SK-N-SH treated with all-trans-retinoic acid at 6 μM for 48 hours (cell line): ENCODE results near the gene PIP4K2B.

Experiments used
- ATAC-seq: fragments of 200-7000 bp; cut with Tn5 transposase; 3 replicates; pipeline ENCODE4 v1.9.1; 2020; ENCODE audit warnings: mild to moderate bottlenecking, moderate library complexity
- ARNTL ChIP-seq: fragments of 450-650 bp; formaldehyde crosslinking; IDR thresholded peaks from 2 replicates; pipeline ENCODE4 v1.5.0; 2020; ENCODE audit warnings: low read depth, mild to moderate bottlenecking, moderate library complexity, borderline replicate concordance
- BACH2 ChIP-seq: fragments of 250-450 bp; sonication (Bioruptor Pico); IDR thresholded peaks from 2 replicates; pipeline ENCODE4 v1.9.0; 2021; ENCODE audit warnings: mild to moderate bottlenecking, borderline replicate concordance
- CSDC2 ChIP-seq: fragments of 250-450 bp; sonication (Bioruptor Pico); IDR thresholded peaks from 2 replicates; pipeline ENCODE4 v1.5.0; 2020; ENCODE audit warnings: mild to moderate bottlenecking, moderate library complexity
- ESRRG ChIP-seq: fragments of 250-450 bp; sonication (Bioruptor Pico); IDR thresholded peaks from 2 replicates; pipeline ENCODE4 v1.6.1; 2021; ENCODE audit warnings: mild to moderate bottlenecking
- GLIS3 ChIP-seq: fragments of 250-450 bp; sonication (Bioruptor Pico); IDR thresholded peaks from 2 replicates; pipeline ENCODE4 v1.5.0; 2020; ENCODE audit warnings: mild to moderate bottlenecking, moderate library complexity
- ISL1 ChIP-seq: fragments of 250-450 bp; sonication (Bioruptor Pico); IDR thresholded peaks from 2 replicates; pipeline ENCODE4 v2.1.2; 2022; ENCODE audit warnings: mild to moderate bottlenecking, moderate library complexity
- PATZ1 ChIP-seq: fragments of 250-450 bp; sonication (Bioruptor Pico); IDR thresholded peaks from 2 replicates; pipeline ENCODE4 v1.8.0; 2020; ENCODE audit warnings: mild to moderate bottlenecking, moderate library complexity, borderline replicate concordance
- SNAI2 ChIP-seq: fragments of 250-450 bp; sonication (Bioruptor Pico); IDR thresholded peaks from 2 replicates; pipeline ENCODE4 v1.5.0; 2020; ENCODE audit warnings: mild to moderate bottlenecking, moderate library complexity
- TCF4 ChIP-seq: fragments of 250-450 bp; sonication (Bioruptor Pico); IDR thresholded peaks from 2 replicates; pipeline ENCODE4 v1.8.0; 2021; ENCODE audit warnings: mild to moderate bottlenecking, moderate library complexity, borderline replicate concordance
- ZC3H10 ChIP-seq: fragments of 250-450 bp; sonication (Bioruptor Pico); IDR thresholded peaks from 2 replicates; pipeline ENCODE4 v1.5.1; 2021; ENCODE audit warnings: mild to moderate bottlenecking, moderate library complexity
- ZFP3 ChIP-seq: fragments of 250-450 bp; sonication (Bioruptor Pico); IDR thresholded peaks from 2 replicates; pipeline ENCODE4 v1.5.0; 2020; ENCODE audit warnings: mild to moderate bottlenecking, moderate library complexity
- ZNF565 ChIP-seq: fragments of 450-650 bp; formaldehyde crosslinking; conservative IDR thresholded peaks from 2 replicates; pipeline ENCODE4 v1.5.0; 2020; ENCODE audit warnings: low read depth, mild to moderate bottlenecking, moderate library complexity
- ZNF70 ChIP-seq: fragments of 450-650 bp; formaldehyde crosslinking; IDR thresholded peaks from 2 replicates; pipeline ENCODE4 v1.5.0; 2020; ENCODE audit warnings: mild to moderate bottlenecking, moderate library complexity
- TF ChIP-seq, protein P1 (sequence below): fragments of 250-450 bp; sonication (Bioruptor Pico); IDR thresholded peaks from 2 replicates; pipeline ENCODE4 v1.5.1; 2021; ENCODE audit warnings: mild to moderate bottlenecking, moderate library complexity
- TF ChIP-seq, protein P2 (sequence below): fragments of 250-450 bp; sonication (Bioruptor Pico); IDR thresholded peaks from 2 replicates; pipeline ENCODE4 v1.5.1; 2020; ENCODE audit warnings: low read depth, mild to moderate bottlenecking, moderate library complexity
- TF ChIP-seq, protein P3 (sequence below): fragments of 250-450 bp; sonication (Bioruptor Pico); IDR thresholded peaks from 2 replicates; pipeline ENCODE4 v1.8.0; 2021; ENCODE audit warnings: low read depth, mild to moderate bottlenecking, moderate library complexity, borderline replicate concordance

PIP4K2B gene

DNA sequence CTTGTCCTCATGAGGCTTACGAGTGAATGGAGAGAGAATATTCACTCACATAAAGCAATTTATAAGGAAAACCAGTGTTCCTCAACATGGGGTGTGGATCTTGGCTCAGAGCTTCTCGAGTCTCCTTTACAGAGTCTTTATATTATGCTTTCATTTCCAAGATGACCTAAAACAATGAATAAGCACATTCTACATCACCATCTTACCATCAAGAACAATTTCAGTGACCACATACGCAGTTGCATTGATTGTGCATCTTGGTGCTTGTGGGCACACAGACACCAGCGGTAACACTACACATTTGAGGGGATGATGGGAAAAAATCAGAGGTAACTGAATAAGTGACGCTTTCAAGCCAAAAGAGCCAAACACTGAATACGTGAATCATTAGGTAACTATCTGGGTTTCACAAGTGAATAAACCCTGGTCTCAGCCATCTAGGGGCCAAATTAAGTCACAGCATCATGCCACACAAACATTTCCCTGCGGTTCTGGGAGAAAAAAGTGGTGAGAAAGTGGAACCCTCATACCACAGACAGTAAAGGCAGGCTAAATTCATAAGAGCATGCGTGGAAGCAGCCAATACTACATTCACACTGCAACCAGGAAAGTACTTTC is 16.3 kb upstream of the PIP4K2B start:
- TF ChIP-seq CSDC2 (CRISPR knock-in tag) (no peak), ZFP3 (CRISPR knock-in tag) (no peak), ARNTL (no peak), ZC3H10 (no peak), ZNF565 (CRISPR knock-in tag) (no peak)
- TF ChIP-seq, protein P1, sequence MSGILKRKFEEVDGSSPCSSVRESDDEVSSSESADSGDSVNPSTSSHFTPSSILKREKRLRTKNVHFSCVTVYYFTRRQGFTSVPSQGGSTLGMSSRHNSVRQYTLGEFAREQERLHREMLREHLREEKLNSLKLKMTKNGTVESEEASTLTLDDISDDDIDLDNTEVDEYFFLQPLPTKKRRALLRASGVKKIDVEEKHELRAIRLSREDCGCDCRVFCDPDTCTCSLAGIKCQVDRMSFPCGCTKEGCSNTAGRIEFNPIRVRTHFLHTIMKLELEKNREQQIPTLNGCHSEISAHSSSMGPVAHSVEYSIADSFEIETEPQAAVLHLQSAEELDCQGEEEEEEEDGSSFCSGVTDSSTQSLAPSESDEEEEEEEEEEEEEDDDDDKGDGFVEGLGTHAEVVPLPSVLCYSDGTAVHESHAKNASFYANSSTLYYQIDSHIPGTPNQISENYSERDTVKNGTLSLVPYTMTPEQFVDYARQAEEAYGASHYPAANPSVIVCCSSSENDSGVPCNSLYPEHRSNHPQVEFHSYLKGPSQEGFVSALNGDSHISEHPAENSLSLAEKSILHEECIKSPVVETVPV, result no peak
- ATAC-seq, result peak; percentile 50; the same call in 2 of the 3 replicates

- no peak for ATAC-seq
Observed at GRCh38 chr17:38809828-38810227, 10.5 kb upstream of the PIP4K2B start.

DNA sequence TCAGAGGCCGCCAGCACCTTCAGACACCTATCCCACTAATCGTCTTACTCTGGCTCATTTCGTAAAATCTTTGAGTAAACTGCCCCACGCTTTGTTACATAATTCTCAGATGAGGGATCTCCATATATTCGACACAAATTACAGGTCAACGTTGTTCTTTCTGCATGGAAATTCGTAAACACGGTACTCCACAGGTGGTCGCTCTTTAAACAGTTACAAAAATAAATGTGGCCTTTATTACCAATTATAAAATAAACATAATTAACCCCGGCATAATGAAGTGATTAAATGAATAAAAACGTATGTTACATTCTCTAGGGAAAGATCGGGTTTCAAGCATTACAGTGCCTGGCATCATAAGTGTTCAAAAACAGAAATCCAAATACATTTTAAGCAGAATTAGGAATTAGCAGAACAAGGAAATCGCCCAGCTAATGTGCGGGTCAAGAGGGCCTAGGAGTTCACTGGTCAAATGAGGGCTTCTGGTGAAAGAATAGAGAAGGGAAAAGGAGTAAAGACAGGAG is 943 bp upstream of the PIP4K2B start:
- no peak for ATAC-seq
- TF ChIP-seq ZNF565 (CRISPR knock-in tag) (no peak), ISL1 (CRISPR knock-in tag) (no peak), PATZ1 (CRISPR knock-in tag) (no peak)
- TF ChIP-seq, all 23 proteins: peak for 0

More at GRCh38 chr17:38809828-38810227, 10.5 kb upstream of the PIP4K2B start:
- TF ChIP-seq ESRRG (CRISPR knock-in tag), result no peak
- TF ChIP-seq ISL1 (CRISPR knock-in tag), result no peak
- TF ChIP-seq TCF4 (CRISPR knock-in tag), result no peak
- no peak for TF ChIP-seq ARNTL
- TF ChIP-seq BACH2 (CRISPR knock-in tag), result no peak

DNA sequence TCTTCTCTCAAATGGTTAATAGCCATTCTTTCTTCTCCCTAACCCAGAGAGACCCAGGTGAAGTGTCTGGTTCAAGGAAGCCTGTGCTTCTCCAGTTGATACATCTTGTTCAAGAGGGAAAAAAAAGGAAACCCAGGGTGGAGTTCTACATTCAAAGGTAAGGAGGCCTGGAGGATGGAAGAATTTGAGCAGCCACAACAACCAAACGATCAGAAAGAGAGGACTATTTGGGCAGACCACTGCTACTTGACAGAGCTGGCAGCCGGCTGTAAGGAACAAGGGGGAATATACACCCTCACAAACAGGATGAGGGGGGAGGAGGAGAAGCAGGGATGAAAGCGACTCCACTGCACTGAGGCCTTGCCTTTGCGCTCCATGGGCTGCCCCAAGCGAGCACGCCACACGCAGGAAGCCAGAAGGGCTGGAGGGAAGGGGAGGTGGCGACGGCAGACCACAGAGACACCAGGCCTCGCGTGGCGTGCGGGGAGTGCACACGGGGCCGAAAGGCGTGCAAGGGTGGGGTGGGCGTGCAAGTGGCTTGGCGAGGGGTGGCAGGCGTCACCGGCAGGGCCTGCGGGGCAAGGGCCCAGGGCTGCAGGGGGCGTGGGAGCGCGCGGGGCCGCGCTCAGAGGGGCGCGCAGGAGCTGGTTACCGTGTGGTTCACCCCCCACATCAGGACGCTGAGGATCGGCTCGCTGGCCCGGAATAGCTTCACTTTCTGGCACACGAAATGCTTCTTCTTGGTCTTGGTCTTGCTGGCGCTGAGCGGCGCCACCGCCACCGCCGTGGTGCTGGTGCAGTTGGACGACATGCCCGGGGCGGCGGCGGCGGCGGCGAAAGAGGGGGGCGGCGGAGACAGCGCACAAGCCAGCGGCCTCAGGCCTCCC is 499 bp downstream of the PIP4K2B start:
- peak; percentile 48 for ATAC-seq
- TF ChIP-seq ZFP3 (CRISPR knock-in tag) (peak; percentile 42; the same call in 1 of the 2 replicates), GLIS3 (CRISPR knock-in tag) (no peak), ZNF70 (CRISPR knock-in tag) (no peak), CSDC2 (CRISPR knock-in tag) (no peak)

DNA sequence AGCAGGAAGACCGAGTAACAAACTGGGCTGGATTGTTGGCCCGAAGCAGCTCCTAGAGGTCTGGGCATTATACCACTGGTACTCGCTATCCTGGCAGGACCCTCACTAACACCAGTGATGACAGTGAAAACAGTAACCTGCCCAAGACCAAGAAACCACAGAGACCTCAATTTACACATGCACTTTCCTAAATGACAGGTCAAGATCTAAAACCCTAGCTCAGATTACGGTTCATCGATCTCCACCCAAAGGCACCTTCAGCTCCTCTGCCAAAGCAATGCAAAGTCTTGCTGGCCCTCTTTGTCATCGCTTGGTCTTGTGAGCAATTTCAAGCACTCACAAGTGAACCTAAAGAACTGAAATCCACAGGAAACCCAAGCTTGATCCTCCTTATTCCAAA is 1.5 kb downstream of the PIP4K2B start:
- TF ChIP-seq BACH2 (CRISPR knock-in tag), result no peak
- TF ChIP-seq, protein P1, result no peak
- TF ChIP-seq SNAI2 (CRISPR knock-in tag), result no peak
- no peak for TF ChIP-seq ZFP3 (CRISPR knock-in tag)
- TF ChIP-seq PATZ1 (CRISPR knock-in tag), result no peak
- TF ChIP-seq, protein P2, sequence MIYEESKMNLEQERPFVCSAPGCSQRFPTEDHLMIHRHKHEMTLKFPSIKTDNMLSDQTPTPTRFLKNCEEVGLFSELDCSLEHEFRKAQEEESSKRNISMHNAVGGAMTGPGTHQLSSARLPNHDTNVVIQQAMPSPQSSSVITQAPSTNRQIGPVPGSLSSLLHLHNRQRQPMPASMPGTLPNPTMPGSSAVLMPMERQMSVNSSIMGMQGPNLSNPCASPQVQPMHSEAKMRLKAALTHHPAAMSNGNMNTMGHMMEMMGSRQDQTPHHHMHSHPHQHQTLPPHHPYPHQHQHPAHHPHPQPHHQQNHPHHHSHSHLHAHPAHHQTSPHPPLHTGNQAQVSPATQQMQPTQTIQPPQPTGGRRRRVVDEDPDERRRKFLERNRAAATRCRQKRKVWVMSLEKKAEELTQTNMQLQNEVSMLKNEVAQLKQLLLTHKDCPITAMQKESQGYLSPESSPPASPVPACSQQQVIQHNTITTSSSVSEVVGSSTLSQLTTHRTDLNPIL, result no peak
- no peak for TF ChIP-seq ARNTL
- TF ChIP-seq GLIS3 (CRISPR knock-in tag), result no peak
- TF ChIP-seq, protein P3, sequence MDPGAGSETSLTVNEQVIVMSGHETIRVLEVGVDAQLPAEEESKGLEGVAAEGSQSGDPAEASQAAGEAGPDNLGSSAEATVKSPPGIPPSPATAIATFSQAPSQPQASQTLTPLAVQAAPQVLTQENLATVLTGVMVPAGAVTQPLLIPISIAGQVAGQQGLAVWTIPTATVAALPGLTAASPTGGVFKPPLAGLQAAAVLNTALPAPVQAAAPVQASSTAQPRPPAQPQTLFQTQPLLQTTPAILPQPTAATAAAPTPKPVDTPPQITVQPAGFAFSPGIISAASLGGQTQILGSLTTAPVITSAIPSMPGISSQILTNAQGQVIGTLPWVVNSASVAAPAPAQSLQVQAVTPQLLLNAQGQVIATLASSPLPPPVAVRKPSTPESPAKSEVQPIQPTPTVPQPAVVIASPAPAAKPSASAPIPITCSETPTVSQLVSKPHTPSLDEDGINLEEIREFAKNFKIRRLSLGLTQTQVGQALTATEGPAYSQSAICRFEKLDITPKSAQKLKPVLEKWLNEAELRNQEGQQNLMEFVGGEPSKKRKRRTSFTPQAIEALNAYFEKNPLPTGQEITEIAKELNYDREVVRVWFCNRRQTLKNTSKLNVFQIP (CRISPR knock-in tag), result no peak
- TF ChIP-seq ZNF70 (CRISPR knock-in tag), result no peak
- TF ChIP-seq, all 23 proteins: peak for 0
- ATAC-seq, result no peak
